GM23338 (cell line): Measurements from ENCODE around the gene ING2. TPM values are rescaled to one million over a fixed set of nuclear protein-coding genes. Genes with fewer than 3 reads are reported as not detected.

Experiments
- ATAC-seq: fragments of 200-7000 bp; cut with Tn5 transposase; 3 replicates; pipeline ENCODE4 v1.9.1; 2020
- DNase-seq: peaks from one replicate; pipeline ENCODE4 v3.0.0-alpha.2; 2015; ENCODE audit warnings: low spot score
- H2AFZ ChIP-seq: fragments of 200-600 bp; sonication (generic); 2 replicates; pipeline ENCODE4 v1.8.0; 2016; ENCODE audit warnings: antibody characterized with exemption, mild to moderate bottlenecking, moderate library complexity
- H3F3A ChIP-seq: fragments of 200-600 bp; sonication (generic); replicated peaks from 2 replicates; pipeline ENCODE4 v1.8.0; 2017; ENCODE audit warnings: antibody characterized with exemption, mixed run types, low read depth
- H3K27ac ChIP-seq: fragments of 200-600 bp; sonication (generic); 2 replicates; pipeline ENCODE4 v1.6.1; 2016; ENCODE audit warnings: low read depth
- H3K27me3 ChIP-seq: fragments of 200-600 bp; sonication (generic); 2 replicates; pipeline ENCODE4 v1.8.0; 2016; ENCODE audit warnings: mild to moderate bottlenecking, mixed run types, moderate library complexity; ENCODE audit not compliant: insufficient read depth
- H3K36me3 ChIP-seq: fragments of 200-600 bp; sonication (generic); 2 replicates; pipeline ENCODE4 v1.8.0; 2016; ENCODE audit warnings: mild to moderate bottlenecking; ENCODE audit not compliant: insufficient read depth
- H3K4me1 ChIP-seq: fragments of 200-600 bp; sonication (generic); 2 replicates; pipeline ENCODE4 v1.8.0; 2016; ENCODE audit warnings: mild to moderate bottlenecking, moderate library complexity; ENCODE audit not compliant: insufficient read depth
- H3K4me2 ChIP-seq: fragments of 200-600 bp; sonication (generic); 2 replicates; pipeline ENCODE4 v1.7.1; 2017; ENCODE audit warnings: mixed run types
- H3K4me3 ChIP-seq: fragments of 200-600 bp; sonication (generic); 2 replicates; pipeline ENCODE4 v1.6.1; 2016; ENCODE audit warnings: mixed run types
- H3K79me2 ChIP-seq: fragments of 200-600 bp; sonication (generic); replicated peaks from 2 replicates; pipeline ENCODE4 v1.8.0; 2017; ENCODE audit warnings: mild to moderate bottlenecking; ENCODE audit not compliant: insufficient read depth
- H3K9me2 ChIP-seq: fragments of 200-600 bp; sonication (generic); 2 replicates; pipeline ENCODE4 v1.8.0; 2017; ENCODE audit not compliant: insufficient read depth
- H4K20me1 ChIP-seq: fragments of 200-600 bp; sonication (generic); replicated peaks from 2 replicates; pipeline ENCODE4 v1.8.0; 2017; ENCODE audit warnings: mild to moderate bottlenecking; ENCODE audit not compliant: insufficient read depth
- H3K27ac Mint-ChIP-seq: 2 replicates; pipeline ENCODE4 v1.8.0; 2020; ENCODE audit warnings: inconsistent platforms, mild to moderate bottlenecking, moderate library complexity, mixed read lengths
- H3K27me3 Mint-ChIP-seq: 3 replicates; pipeline ENCODE4 v1.8.0; 2022; ENCODE audit warnings: low read depth, mild to moderate bottlenecking, moderate library complexity, mixed read lengths, inconsistent platforms; ENCODE audit not compliant: insufficient read depth, poor library complexity
- H3K36me3 Mint-ChIP-seq: 3 replicates; pipeline ENCODE4 v1.8.0; 2021; ENCODE audit warnings: low read depth, mild to moderate bottlenecking, inconsistent platforms, moderate library complexity, mixed read lengths
- H3K4me1 Mint-ChIP-seq: 3 replicates; pipeline ENCODE4 v1.8.0; 2020; ENCODE audit warnings: mild to moderate bottlenecking, inconsistent platforms, mixed read lengths
- H3K4me3 Mint-ChIP-seq: 3 replicates; pipeline ENCODE4 v1.8.0; 2021; ENCODE audit warnings: moderate library complexity, mild to moderate bottlenecking, inconsistent platforms, mixed read lengths
- H3K9me3 Mint-ChIP-seq: 3 replicates; pipeline ENCODE4 v1.8.0; 2020; ENCODE audit warnings: moderate library complexity, mild to moderate bottlenecking, inconsistent platforms, mixed read lengths
- CREB1 ChIP-seq: fragments of 250-450 bp; sonication (Bioruptor Pico); IDR thresholded peaks from 2 replicates; pipeline ENCODE4 v1.5.0; 2020; ENCODE audit warnings: low read depth, mild to moderate bottlenecking, moderate library complexity
- CTCF ChIP-seq, 2 experiments: fragments of 200-600 bp in 1 of 2; sonication (generic) in 1 of 2; conservative IDR thresholded peaks; 2 replicates each; pipeline versions ENCODE4 v1.5.1 to v1.6.1; 2016 to 2017; ENCODE audit warnings: antibody characterized with exemption in 2 of 2, low read depth in 2 of 2, mild to moderate bottlenecking in 2 of 2, moderate library complexity in 1 of 2
- EZH2 ChIP-seq: fragments of 200-600 bp; sonication (generic); IDR thresholded peaks from one replicate; pipeline ENCODE4 v1.8.0; 2017; ENCODE audit warnings: antibody characterized with exemption, mild to moderate bottlenecking, low read depth; ENCODE audit not compliant: unreplicated experiment
- EZH2phosphoT487 ChIP-seq: fragments of 200-600 bp; sonication (generic); IDR thresholded peaks from one replicate; pipeline ENCODE4 v1.8.1; 2018; ENCODE audit warnings: antibody characterized with exemption; ENCODE audit not compliant: unreplicated experiment
- JUNB ChIP-seq: IDR thresholded peaks from one replicate; pipeline ENCODE4 v1.6.1; 2016; ENCODE audit warnings: antibody characterized with exemption; ENCODE audit not compliant: unreplicated experiment
- POLR2AphosphoS5 ChIP-seq: IDR thresholded peaks from 2 replicates; pipeline ENCODE4 v1.6.1; 2016; ENCODE audit warnings: antibody characterized with exemption, low read depth
- REST ChIP-seq: IDR thresholded peaks from one replicate; pipeline ENCODE4 v1.6.1; 2018; ENCODE audit warnings: antibody characterized with exemption; ENCODE audit not compliant: unreplicated experiment
- STAT1 ChIP-seq: IDR thresholded peaks from one replicate; pipeline ENCODE4 v1.6.1; 2016; ENCODE audit warnings: antibody characterized with exemption; ENCODE audit not compliant: unreplicated experiment
- ZNF114 ChIP-seq: fragments of 250-450 bp; sonication (Bioruptor Pico); IDR thresholded peaks from 2 replicates; pipeline ENCODE4 v1.5.0; 2020; ENCODE audit warnings: mild to moderate bottlenecking, moderate library complexity
- ZNF331 ChIP-seq: fragments of 250-450 bp; sonication (Bioruptor Pico); IDR thresholded peaks from 2 replicates; pipeline ENCODE4 v1.5.0; 2020; ENCODE audit warnings: low read depth, mild to moderate bottlenecking, moderate library complexity
- polyA plus RNA-seq: library from polyadenylated mRNA; unstranded; fragments of >200 nt; fragmentation: Nextera tagmentation; extraction: Ambion mirVana; gene quantifications from 2 replicates; pipeline ENCODE4 v1.2.1, GENCODE V29; 2016
- total RNA-seq: library from RNA; depleted of rRNA; stranded (reverse); fragments of >200 nt; shearing (Covaris generic); gene quantifications from 2 replicates; pipeline ENCODE4 v1.2.3, GENCODE V29; 2014
- TF ChIP-seq, protein P1 (sequence below): fragments of 250-450 bp; sonication (Bioruptor Pico); IDR thresholded peaks from 2 replicates; pipeline ENCODE4 v1.5.0; 2020; ENCODE audit warnings: mild to moderate bottlenecking, moderate library complexity

The ING2 gene
- total and polyA plus RNA-seq, 2 experiments from 2014 or later, result 21.5 to 34.2 TPM

DNA sequence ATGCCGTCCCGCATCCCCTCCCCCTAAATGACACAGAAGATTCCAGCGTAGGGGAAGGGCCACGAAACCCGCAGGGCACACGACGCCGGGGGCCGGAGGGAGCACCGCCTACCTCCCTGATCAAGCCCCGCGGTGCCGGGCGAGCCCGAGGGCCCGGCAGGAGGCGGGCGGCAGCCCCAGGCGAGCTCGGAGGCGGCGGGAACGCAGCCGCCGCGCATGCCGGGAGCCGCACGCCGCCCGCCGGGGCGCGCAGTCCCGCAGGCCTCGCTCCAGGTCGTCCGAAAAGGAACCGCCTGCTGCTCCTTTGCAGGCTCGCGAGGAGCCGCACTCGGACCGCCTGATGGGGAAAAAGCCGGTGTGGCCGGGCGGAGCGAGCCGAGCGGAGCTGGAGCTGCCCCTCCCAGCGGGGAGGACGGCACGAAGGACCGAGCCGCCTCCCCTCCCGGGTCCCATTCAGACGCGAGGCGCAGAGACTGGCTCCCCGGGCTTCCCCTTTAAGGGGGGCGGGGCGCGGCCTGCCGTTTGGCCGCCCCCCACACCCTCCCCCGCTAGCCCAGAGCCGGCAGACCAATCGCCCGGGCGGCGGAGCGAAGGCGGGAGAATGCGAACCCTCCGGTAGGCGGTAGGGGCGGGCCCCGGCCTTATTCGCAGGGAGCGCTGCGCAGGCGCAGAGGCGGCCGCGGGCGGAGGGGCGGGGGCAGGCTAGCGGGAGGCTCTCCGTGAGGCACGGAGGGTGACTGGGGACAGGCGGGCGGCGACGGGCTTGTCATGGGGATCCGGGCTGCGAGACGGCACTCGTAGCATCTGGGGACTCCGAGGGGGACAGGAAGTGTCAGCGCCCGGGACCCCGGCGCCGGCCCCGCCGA is 561 bp upstream of the ING2 start:
- TF ChIP-seq REST (no peak), ZNF114 (CRISPR knock-in tag) (no peak), JUNB (no peak), EZH2 (no peak), STAT1 (no peak), CTCF (conservative IDR thresholded peaks at IDR 0.05; ENCODE audit: low read depth in 2 of 2) (peak in 1 of 2 experiments; percentile 18; a peak in 1 of 4 replicates), POLR2AphosphoS5 (peak; percentile 72), ZNF331 (CRISPR knock-in tag) (no peak), EZH2phosphoT487 (no peak), CREB1 (CRISPR knock-in tag) (0 out of 2 replicates have a peak, but pooled peaks have one; percentile 22)
- TF ChIP-seq, protein P1, sequence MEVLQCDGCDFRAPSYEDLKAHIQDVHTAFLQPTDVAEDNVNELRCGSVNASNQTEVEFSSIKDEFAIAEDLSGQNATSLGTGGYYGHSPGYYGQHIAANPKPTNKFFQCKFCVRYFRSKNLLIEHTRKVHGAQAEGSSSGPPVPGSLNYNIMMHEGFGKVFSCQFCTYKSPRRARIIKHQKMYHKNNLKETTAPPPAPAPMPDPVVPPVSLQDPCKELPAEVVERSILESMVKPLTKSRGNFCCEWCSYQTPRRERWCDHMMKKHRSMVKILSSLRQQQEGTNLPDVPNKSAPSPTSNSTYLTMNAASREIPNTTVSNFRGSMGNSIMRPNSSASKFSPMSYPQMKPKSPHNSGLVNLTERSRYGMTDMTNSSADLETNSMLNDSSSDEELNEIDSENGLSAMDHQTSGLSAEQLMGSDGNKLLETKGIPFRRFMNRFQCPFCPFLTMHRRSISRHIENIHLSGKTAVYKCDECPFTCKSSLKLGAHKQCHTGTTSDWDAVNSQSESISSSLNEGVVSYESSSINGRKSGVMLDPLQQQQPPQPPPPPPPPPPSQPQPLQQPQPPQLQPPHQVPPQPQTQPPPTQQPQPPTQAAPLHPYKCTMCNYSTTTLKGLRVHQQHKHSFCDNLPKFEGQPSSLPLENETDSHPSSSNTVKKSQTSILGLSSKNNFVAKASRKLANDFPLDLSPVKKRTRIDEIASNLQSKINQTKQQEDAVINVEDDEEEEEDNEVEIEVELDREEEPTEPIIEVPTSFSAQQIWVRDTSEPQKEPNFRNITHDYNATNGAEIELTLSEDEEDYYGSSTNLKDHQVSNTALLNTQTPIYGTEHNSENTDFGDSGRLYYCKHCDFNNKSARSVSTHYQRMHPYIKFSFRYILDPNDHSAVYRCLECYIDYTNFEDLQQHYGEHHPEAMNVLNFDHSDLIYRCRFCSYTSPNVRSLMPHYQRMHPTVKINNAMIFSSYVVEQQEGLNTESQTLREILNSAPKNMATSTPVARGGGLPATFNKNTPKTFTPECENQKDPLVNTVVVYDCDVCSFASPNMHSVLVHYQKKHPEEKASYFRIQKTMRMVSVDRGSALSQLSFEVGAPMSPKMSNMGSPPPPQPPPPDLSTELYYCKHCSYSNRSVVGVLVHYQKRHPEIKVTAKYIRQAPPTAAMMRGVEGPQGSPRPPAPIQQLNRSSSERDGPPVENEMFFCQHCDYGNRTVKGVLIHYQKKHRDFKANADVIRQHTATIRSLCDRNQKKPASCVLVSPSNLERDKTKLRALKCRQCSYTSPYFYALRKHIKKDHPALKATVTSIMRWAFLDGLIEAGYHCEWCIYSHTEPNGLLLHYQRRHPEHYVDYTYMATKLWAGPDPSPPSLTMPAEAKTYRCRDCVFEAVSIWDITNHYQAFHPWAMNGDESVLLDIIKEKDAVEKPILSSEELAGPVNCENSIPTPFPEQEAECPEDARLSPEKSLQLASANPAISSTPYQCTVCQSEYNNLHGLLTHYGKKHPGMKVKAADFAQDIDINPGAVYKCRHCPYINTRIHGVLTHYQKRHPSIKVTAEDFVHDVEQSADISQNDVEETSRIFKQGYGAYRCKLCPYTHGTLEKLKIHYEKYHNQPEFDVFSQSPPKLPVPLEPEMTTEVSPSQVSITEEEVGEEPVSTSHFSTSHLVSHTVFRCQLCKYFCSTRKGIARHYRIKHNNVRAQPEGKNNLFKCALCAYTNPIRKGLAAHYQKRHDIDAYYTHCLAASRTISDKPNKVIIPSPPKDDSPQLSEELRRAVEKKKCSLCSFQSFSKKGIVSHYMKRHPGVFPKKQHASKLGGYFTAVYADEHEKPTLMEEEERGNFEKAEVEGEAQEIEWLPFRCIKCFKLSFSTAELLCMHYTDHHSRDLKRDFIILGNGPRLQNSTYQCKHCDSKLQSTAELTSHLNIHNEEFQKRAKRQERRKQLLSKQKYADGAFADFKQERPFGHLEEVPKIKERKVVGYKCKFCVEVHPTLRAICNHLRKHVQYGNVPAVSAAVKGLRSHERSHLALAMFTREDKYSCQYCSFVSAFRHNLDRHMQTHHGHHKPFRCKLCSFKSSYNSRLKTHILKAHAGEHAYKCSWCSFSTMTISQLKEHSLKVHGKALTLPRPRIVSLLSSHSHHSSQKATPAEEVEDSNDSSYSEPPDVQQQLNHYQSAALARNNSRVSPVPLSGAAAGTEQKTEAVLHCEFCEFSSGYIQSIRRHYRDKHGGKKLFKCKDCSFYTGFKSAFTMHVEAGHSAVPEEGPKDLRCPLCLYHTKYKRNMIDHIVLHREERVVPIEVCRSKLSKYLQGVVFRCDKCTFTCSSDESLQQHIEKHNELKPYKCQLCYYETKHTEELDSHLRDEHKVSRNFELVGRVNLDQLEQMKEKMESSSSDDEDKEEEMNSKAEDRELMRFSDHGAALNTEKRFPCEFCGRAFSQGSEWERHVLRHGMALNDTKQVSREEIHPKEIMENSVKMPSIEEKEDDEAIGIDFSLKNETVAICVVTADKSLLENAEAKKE (CRISPR knock-in tag), result no peak
- peak overlapping the region; percentile 94 for H3K4me3 Mint-ChIP-seq
- peaks cover 4% of the 10 kb centered on the region for H3K27me3 Mint-ChIP-seq

More for the DNA sequence above, 561 bp upstream of the ING2 start:
- Histone ChIP-seq H3K79me2 (peaks cover 43% of the 10 kb centered on the region), H4K20me1 (peaks cover 11% of the 10 kb centered on the region), H3K27me3 (no peaks in the 10 kb centered on the region), H3K4me3 (peak overlapping the region; percentile 67), H3K4me1 (peaks cover 18% of the 10 kb centered on the region), H3K27ac (peak overlapping the region; percentile 83), H3F3A (no peaks in the 10 kb centered on the region), H3K36me3 (no peaks in the 10 kb centered on the region), H3K4me2 (peak overlapping the region; percentile 87), H3K9me2 (no peaks in the 10 kb centered on the region), H2AFZ (peak overlapping the region; percentile 87)
- Mint-ChIP-seq H3K27ac (peak overlapping the region; percentile 88), H3K4me1 (peaks cover 16% of the 10 kb centered on the region), H3K36me3 (no peaks in the 10 kb centered on the region), H3K9me3 (no peaks in the 10 kb centered on the region)
- peak; percentile 71 for ATAC-seq
- peak; percentile 98 for DNase-seq
